GM12891 (cell line): ENCODE results near the gene SHPK.

ENCODE experiments used
- POLR2A ChIP-seq: IDR thresholded peaks from 2 replicates; pipeline ENCODE4 v1.6.1; 2011; ENCODE audit warnings: low read depth, low read length, control low read depth
- POLR2AphosphoS5 ChIP-seq: IDR thresholded peaks from 2 replicates; pipeline ENCODE4 v1.6.1; 2011; ENCODE audit warnings: low read depth, low read length, control low read depth
- SPI1 ChIP-seq: IDR thresholded peaks from 2 replicates; pipeline ENCODE4 v1.6.1; 2011; ENCODE audit warnings: low read depth, low read length, control low read depth

GRCh38 chr17:3657588-3657869 lies 21.5 kb upstream of the SHPK start:
- TF ChIP-seq POLR2A = no peak
- TF ChIP-seq SPI1 = no peak
- TF ChIP-seq POLR2AphosphoS5 = no peak
